K562 (cell line): ENCODE results near the gene FARSA. TPM values are rescaled to one million over a fixed set of nuclear protein-coding genes. Genes with fewer than 3 reads are reported as not detected.
A peak's percentile ranks its signal among the peaks of the same experiment; 100 is the strongest.
"Not testable (repeated sequence)": the region's sequence is repeated elsewhere in the genome, so short reads cannot be mapped to it uniquely, and the experiment has no call there.

ENCODE experiments used
- ARNT ChIP-seq, 2 experiments: fragments of 450-650 bp; IDR thresholded peaks; 2 replicates each; pipeline ENCODE4 v1.6.1; 2016; ENCODE audit warnings: mild to moderate bottlenecking in 1 of 2
- HDAC2 ChIP-seq: fragments of 450-650 bp; IDR thresholded peaks from 2 replicates; pipeline ENCODE4 v1.6.1; 2016; ENCODE audit warnings: mild to moderate bottlenecking
- MEF2D ChIP-seq: conservative IDR thresholded peaks from 2 replicates; pipeline ENCODE4 v1.6.1; 2016; ENCODE audit warnings: low read depth, missing genetic modification characterization, missing compliant biosample characterization
- MTA2 ChIP-seq: fragments of 450-650 bp; IDR thresholded peaks from 2 replicates; pipeline ENCODE4 v1.6.1; 2016; ENCODE audit warnings: low read depth
- NFIC ChIP-seq: fragments of 450-650 bp; IDR thresholded peaks from 2 replicates; pipeline ENCODE4 v1.6.1; 2017; ENCODE audit warnings: mild to moderate bottlenecking, inconsistent platforms
- POLR2A ChIP-seq: fragments of 450-650 bp; conservative IDR thresholded peaks from 2 replicates; pipeline ENCODE4 v1.6.1; 2016
- RAD51 ChIP-seq: fragments of 450-650 bp; IDR thresholded peaks from 2 replicates; pipeline ENCODE4 v1.7.1; 2016; ENCODE audit warnings: low read depth, mild to moderate bottlenecking, borderline replicate concordance
- SMARCA4 ChIP-seq: fragments of 450-650 bp; IDR thresholded peaks from 2 replicates; pipeline ENCODE4 v1.6.1; 2016
- SMARCA5 ChIP-seq: fragments of 450-650 bp; IDR thresholded peaks from 2 replicates; pipeline ENCODE4 v1.6.1; 2016
- SMARCE1 ChIP-seq: fragments of 450-650 bp; IDR thresholded peaks from 2 replicates; pipeline ENCODE4 v1.7.1; 2016; ENCODE audit warnings: mild to moderate bottlenecking
- SUPT5H ChIP-seq: fragments of 450-650 bp; IDR thresholded peaks from 2 replicates; pipeline ENCODE4 v1.6.1; 2016
- polyA plus RNA-seq, 8 experiments: library from polyadenylated mRNA; depleted of rRNA in 4 of 8; stranded (reverse) in 5 of 8; unstranded in 3 of 8; fragments of >200 nt; fragmentation: Nextera tagmentation in 2 of 8; fragmentation: Illumina TruSeq in 1 of 8; extraction: Ambion mirVana in 2 of 8; extraction: Trizol in 1 of 8; gene quantifications; 2 replicates each; pipeline versions ENCODE4 v1.2.1 to v1.2.3, GENCODE V29; 2011 to 2014; ENCODE audit warnings: inconsistent platforms in 1 of 8, missing spikeins in 1 of 8
- total RNA-seq, 7 experiments: library from RNA; depleted of rRNA in 6 of 7; stranded (reverse); fragments of >200 nt in 6 of 7; fragmentation: Illumina TruSeq in 2 of 7; extraction: Trizol in 2 of 7; gene quantifications; 2 replicates each; pipeline versions ENCODE4 v1.2.1 to v1.2.3, GENCODE V29; 2011 to 2021; ENCODE audit warnings: low replicate concordance in 1 of 7
- TF ChIP-seq, protein P1 (sequence below), 2 experiments: fragments of 450-650 bp; formaldehyde crosslinking in 1 of 2; IDR thresholded peaks; 2 replicates each; pipeline versions ENCODE4 v1.4.0 to v1.6.1; 2014 to 2020; ENCODE audit warnings: mild to moderate bottlenecking in 2 of 2, borderline replicate concordance in 1 of 2, low read depth in 1 of 2
- TF ChIP-seq, protein P2 (sequence below), 2 experiments: fragments of 450-650 bp; IDR thresholded peaks; 2 replicates each; pipeline ENCODE4 v1.6.1; 2018; ENCODE audit warnings: mild to moderate bottlenecking in 2 of 2, low read depth in 1 of 2; ENCODE audit not compliant: partially characterized antibody in 2 of 2
- TF ChIP-seq, protein P3 (sequence below): fragments of 450-650 bp; formaldehyde crosslinking; conservative IDR thresholded peaks from 2 replicates; pipeline ENCODE4 v1.4.0; 2022; ENCODE audit warnings: mild to moderate bottlenecking, missing genetic modification characterization
- TF ChIP-seq, protein P4 (sequence below): fragments of 450-650 bp; formaldehyde crosslinking; IDR thresholded peaks from 2 replicates; pipeline ENCODE4 v1.4.0; 2022; ENCODE audit warnings: missing genetic modification characterization

Gene FARSA
- total and polyA plus RNA-seq, 9 of the 15 experiments (the other 6 are each of a cell fraction or from before 2014, with no cell fraction given), result 25.2 to 237 (median 89.6) TPM

DNA sequence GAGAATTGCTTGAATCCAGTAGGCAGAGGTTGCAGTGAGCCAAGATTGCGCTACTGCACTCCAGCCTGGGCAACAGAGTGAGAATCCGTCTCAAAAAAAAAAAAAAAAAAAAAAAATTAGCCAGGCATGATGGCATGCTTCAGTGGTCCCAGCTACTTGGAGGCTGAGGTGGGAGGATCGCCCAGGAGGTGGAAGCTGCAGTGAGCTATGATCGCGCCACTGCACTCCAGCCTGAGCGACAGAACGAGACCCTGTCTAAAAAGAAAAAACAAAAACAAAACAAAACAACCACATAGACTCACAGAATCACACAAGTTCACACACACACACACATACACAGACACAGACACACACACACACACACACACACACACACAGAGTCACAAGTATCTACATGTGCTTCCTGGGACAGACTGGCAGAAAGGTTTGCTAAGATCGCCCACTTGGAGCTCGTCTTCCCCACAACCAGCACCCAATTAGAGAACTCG is 43.2 kb downstream of the FARSA start (continued):
- TF ChIP-seq, protein P1, sequence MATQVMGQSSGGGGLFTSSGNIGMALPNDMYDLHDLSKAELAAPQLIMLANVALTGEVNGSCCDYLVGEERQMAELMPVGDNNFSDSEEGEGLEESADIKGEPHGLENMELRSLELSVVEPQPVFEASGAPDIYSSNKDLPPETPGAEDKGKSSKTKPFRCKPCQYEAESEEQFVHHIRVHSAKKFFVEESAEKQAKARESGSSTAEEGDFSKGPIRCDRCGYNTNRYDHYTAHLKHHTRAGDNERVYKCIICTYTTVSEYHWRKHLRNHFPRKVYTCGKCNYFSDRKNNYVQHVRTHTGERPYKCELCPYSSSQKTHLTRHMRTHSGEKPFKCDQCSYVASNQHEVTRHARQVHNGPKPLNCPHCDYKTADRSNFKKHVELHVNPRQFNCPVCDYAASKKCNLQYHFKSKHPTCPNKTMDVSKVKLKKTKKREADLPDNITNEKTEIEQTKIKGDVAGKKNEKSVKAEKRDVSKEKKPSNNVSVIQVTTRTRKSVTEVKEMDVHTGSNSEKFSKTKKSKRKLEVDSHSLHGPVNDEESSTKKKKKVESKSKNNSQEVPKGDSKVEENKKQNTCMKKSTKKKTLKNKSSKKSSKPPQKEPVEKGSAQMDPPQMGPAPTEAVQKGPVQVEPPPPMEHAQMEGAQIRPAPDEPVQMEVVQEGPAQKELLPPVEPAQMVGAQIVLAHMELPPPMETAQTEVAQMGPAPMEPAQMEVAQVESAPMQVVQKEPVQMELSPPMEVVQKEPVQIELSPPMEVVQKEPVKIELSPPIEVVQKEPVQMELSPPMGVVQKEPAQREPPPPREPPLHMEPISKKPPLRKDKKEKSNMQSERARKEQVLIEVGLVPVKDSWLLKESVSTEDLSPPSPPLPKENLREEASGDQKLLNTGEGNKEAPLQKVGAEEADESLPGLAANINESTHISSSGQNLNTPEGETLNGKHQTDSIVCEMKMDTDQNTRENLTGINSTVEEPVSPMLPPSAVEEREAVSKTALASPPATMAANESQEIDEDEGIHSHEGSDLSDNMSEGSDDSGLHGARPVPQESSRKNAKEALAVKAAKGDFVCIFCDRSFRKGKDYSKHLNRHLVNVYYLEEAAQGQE (IDR thresholded peaks at IDR 0.05; ENCODE audit: borderline replicate concordance), result 0 out of 2 replicates have a peak, but pooled peaks have one; percentile 14
- TF ChIP-seq, protein P1 (CRISPR knock-in tag; IDR thresholded peaks at IDR 0.05; ENCODE audit: low read depth), result not testable (repeated sequence)
- TF ChIP-seq, protein P2, sequence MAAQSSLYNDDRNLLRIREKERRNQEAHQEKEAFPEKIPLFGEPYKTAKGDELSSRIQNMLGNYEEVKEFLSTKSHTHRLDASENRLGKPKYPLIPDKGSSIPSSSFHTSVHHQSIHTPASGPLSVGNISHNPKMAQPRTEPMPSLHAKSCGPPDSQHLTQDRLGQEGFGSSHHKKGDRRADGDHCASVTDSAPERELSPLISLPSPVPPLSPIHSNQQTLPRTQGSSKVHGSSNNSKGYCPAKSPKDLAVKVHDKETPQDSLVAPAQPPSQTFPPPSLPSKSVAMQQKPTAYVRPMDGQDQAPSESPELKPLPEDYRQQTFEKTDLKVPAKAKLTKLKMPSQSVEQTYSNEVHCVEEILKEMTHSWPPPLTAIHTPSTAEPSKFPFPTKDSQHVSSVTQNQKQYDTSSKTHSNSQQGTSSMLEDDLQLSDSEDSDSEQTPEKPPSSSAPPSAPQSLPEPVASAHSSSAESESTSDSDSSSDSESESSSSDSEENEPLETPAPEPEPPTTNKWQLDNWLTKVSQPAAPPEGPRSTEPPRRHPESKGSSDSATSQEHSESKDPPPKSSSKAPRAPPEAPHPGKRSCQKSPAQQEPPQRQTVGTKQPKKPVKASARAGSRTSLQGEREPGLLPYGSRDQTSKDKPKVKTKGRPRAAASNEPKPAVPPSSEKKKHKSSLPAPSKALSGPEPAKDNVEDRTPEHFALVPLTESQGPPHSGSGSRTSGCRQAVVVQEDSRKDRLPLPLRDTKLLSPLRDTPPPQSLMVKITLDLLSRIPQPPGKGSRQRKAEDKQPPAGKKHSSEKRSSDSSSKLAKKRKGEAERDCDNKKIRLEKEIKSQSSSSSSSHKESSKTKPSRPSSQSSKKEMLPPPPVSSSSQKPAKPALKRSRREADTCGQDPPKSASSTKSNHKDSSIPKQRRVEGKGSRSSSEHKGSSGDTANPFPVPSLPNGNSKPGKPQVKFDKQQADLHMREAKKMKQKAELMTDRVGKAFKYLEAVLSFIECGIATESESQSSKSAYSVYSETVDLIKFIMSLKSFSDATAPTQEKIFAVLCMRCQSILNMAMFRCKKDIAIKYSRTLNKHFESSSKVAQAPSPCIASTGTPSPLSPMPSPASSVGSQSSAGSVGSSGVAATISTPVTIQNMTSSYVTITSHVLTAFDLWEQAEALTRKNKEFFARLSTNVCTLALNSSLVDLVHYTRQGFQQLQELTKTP (IDR thresholded peaks at IDR 0.05; ENCODE audit: low read depth in 1 of 2, partially characterized antibody in 2 of 2), result peak in 1 of 2 experiments; percentile 63
- TF ChIP-seq RAD51 (0 out of 2 replicates have a peak, but pooled peaks have one; percentile 28), SUPT5H (peak; percentile 74), MEF2D (tag) (0 out of 2 replicates have a peak, but pooled peaks have one; percentile 49), MTA2 (peak; percentile 54), SMARCA4 (peak; percentile 44; the same call in 1 of the 2 replicates), SMARCA5 (peak; percentile 78; the same call in 1 of the 2 replicates), HDAC2 (peak; percentile 8), NFIC (peak; percentile 14; the same call in 1 of the 2 replicates), ARNT (IDR thresholded peaks at IDR 0.05) (peak; percentile 88 to 89; a peak in 3 of 4 replicates), SMARCE1 (peak; percentile 71), POLR2A (peak; percentile 69)
- TF ChIP-seq, protein P3, sequence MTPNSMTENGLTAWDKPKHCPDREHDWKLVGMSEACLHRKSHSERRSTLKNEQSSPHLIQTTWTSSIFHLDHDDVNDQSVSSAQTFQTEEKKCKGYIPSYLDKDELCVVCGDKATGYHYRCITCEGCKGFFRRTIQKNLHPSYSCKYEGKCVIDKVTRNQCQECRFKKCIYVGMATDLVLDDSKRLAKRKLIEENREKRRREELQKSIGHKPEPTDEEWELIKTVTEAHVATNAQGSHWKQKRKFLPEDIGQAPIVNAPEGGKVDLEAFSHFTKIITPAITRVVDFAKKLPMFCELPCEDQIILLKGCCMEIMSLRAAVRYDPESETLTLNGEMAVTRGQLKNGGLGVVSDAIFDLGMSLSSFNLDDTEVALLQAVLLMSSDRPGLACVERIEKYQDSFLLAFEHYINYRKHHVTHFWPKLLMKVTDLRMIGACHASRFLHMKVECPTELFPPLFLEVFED (CRISPR knock-in tag), result peak; percentile 91
- TF ChIP-seq, protein P4, sequence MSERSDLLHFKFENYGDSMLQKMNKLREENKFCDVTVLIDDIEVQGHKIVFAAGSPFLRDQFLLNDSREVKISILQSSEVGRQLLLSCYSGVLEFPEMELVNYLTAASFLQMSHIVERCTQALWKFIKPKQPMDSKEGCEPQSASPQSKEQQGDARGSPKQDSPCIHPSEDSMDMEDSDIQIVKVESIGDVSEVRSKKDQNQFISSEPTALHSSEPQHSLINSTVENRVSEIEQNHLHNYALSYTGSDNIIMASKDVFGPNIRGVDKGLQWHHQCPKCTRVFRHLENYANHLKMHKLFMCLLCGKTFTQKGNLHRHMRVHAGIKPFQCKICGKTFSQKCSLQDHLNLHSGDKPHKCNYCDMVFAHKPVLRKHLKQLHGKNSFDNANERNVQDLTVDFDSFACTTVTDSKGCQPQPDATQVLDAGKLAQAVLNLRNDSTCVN (CRISPR knock-in tag), result peak; percentile 93
